HepG2 (cell line): Measurements from ENCODE around the gene ASGR1. TPM values are rescaled to one million over a fixed set of nuclear protein-coding genes. Genes with fewer than 3 reads are reported as not detected.

ENCODE experiments used
- ATAC-seq: fragments of 200-7000 bp; cut with Tn5 transposase; 3 replicates; pipeline ENCODE4 v1.9.1; 2020; ENCODE audit warnings: mild to moderate bottlenecking, moderate library complexity
- BruUV-seq: library from RNA; stranded (reverse); fragments of 400-500 nt; replicated peaks from 2 replicates; lab custom pipeline; 2021; lab: Mats Ljungman, UMichigan
- CTCF ChIA-PET: fragments of 300-600 bp; formaldehyde crosslinking; extraction: SDS; loops from one replicate; lab custom pipeline; 2021; ENCODE audit warnings: low total read pairs, inconsistent platforms, low intra/inter-chr PET ratio; lab: Yijun Ruan, JAX
- POLR2A ChIA-PET: fragments of 350-600 bp; sonication (Branson Sonifier 250); formaldehyde crosslinking; loops from one replicate; lab custom pipeline; 2020; ENCODE audit warnings: antibody characterized with exemption, inconsistent platforms; lab: Yijun Ruan, JAX
- DNase-seq: peaks from one replicate; pipeline ENCODE4 v3.0.0-alpha.2; 2015; ENCODE audit warnings: low spot score
- FAIRE-seq: peaks from 3 replicates; lab custom pipeline; 2011; peaks lifted over from hg19 to GRCh38; lab: Jason Lieb, UNC
- H2AFZ ChIP-seq: one replicate; pipeline ENCODE4 v1.6.1; 2011; ENCODE audit warnings: low read length, inconsistent platforms
- H3K27ac ChIP-seq: fragments of 300-600 bp; 3 replicates; pipeline ENCODE4 v1.8.0; 2011; ENCODE audit warnings: mixed run types, mild to moderate bottlenecking, mixed read lengths, low read length, inconsistent platforms; ENCODE audit not compliant: insufficient read depth; ENCODE audit errors: extremely low read length
- H3K27me3 ChIP-seq, 2 experiments: fragments of 200-600 bp in 1 of 2; 2 replicates in 1 of 2; 3 replicates in 1 of 2; pipeline versions ENCODE4 v1.6.0 to v1.8.0; 2011; ENCODE audit warnings: low read length in 2 of 2, mild to moderate bottlenecking in 2 of 2, moderate library complexity in 2 of 2, inconsistent platforms in 1 of 2; ENCODE audit not compliant: insufficient read depth in 2 of 2, control insufficient read depth in 1 of 2
- H3K36me3 ChIP-seq, 2 experiments: fragments of 200-600 bp in 1 of 2; replicated peaks in 1 of 2; 2 replicates in 1 of 2; 3 replicates in 1 of 2; pipeline versions ENCODE4 v1.5.1 to v1.8.0; 2011; ENCODE audit warnings: low read length in 2 of 2, inconsistent platforms in 1 of 2; ENCODE audit not compliant: insufficient read depth in 2 of 2, control insufficient read depth in 1 of 2
- H3K4me1 ChIP-seq: 2 replicates; pipeline ENCODE4 v1.5.1; 2012; ENCODE audit warnings: low read length, inconsistent platforms; ENCODE audit not compliant: insufficient read depth
- H3K4me2 ChIP-seq: 2 replicates; pipeline ENCODE4 v1.6.0; 2011; ENCODE audit warnings: low read depth, low read length, inconsistent platforms
- H3K4me3 ChIP-seq, 3 experiments: fragments of 200-600 bp in 1 of 3; sonication (generic), shearing (Covaris generic) in 1 of 3; replicated peaks in 1 of 3; 2 replicates each; pipeline ENCODE4 v1.5.1; 2011 to 2016; ENCODE audit warnings: low read length in 3 of 3, inconsistent platforms in 2 of 3, low read depth in 2 of 3, mild to moderate bottlenecking in 2 of 3, control low read depth in 1 of 3, mixed read lengths in 1 of 3; ENCODE audit not compliant: insufficient read depth in 1 of 3
- H3K79me2 ChIP-seq: one replicate; pipeline ENCODE4 v1.6.1; 2011; ENCODE audit warnings: low read length, inconsistent platforms; ENCODE audit not compliant: insufficient read depth
- H3K9ac ChIP-seq: 2 replicates; pipeline ENCODE4 v1.6.0; 2011; ENCODE audit warnings: mild to moderate bottlenecking, low read depth, low read length, inconsistent platforms; ENCODE audit not compliant: insufficient read depth
- H3K9me3 ChIP-seq: 2 replicates; pipeline ENCODE4 v1.5.1; 2012; ENCODE audit warnings: mild to moderate bottlenecking, low read length
- H4K20me1 ChIP-seq: 2 replicates; pipeline ENCODE4 v1.6.0; 2011; ENCODE audit warnings: inconsistent platforms, mild to moderate bottlenecking, low read length, moderate library complexity; ENCODE audit not compliant: insufficient read depth
- FLYWCH1 ChIP-seq: sonication (generic); formaldehyde crosslinking; IDR thresholded peaks from 2 replicates; pipeline ENCODE4 v1.8.1; 2023; ENCODE audit warnings: mild to moderate bottlenecking, missing genetic modification reagents
- HINFP ChIP-seq: sonication (generic); formaldehyde crosslinking; IDR thresholded peaks from 2 replicates; pipeline ENCODE4 v1.4.0; 2020; ENCODE audit warnings: low read depth, mild to moderate bottlenecking, missing genetic modification reagents
- LCORL ChIP-seq, 2 experiments: fragments of 450-650 bp in 1 of 2; sonication (generic) in 1 of 2; formaldehyde crosslinking in 1 of 2; IDR thresholded peaks; 2 replicates each; pipeline versions ENCODE4 v1.5.0 to v1.6.1; 2017 to 2020; ENCODE audit warnings: antibody characterized with exemption in 1 of 2, missing genetic modification reagents in 1 of 2
- MEF2D ChIP-seq: sonication (generic); formaldehyde crosslinking; IDR thresholded peaks from 2 replicates; pipeline ENCODE4 v1.5.1; 2020; ENCODE audit warnings: mild to moderate bottlenecking, missing genetic modification reagents
- NR2F2 ChIP-seq: IDR thresholded peaks from 2 replicates; pipeline ENCODE4 v1.6.1; 2012; ENCODE audit warnings: low read depth, inconsistent platforms, borderline replicate concordance
- RFXAP ChIP-seq: sonication (generic); formaldehyde crosslinking; IDR thresholded peaks from 2 replicates; pipeline ENCODE4 v1.4.0; 2020; ENCODE audit warnings: missing genetic modification reagents, borderline replicate concordance
- SOX5 ChIP-seq: IDR thresholded peaks from 2 replicates; pipeline ENCODE4 v1.6.1; 2016; ENCODE audit warnings: borderline replicate concordance
- TFAP4 ChIP-seq: sonication (generic); IDR thresholded peaks from 2 replicates; pipeline ENCODE4 v1.6.1; 2016; ENCODE audit warnings: low read depth, borderline replicate concordance
- ZNF101 ChIP-seq: sonication (generic); formaldehyde crosslinking; IDR thresholded peaks from 2 replicates; pipeline ENCODE4 v1.4.0; 2020; ENCODE audit warnings: mild to moderate bottlenecking, low read depth, missing genetic modification reagents, borderline replicate concordance
- ZNF142 ChIP-seq: sonication (generic); formaldehyde crosslinking; IDR thresholded peaks from 2 replicates; pipeline ENCODE4 v1.4.0; 2020; ENCODE audit warnings: missing genetic modification reagents
- ZNF263 ChIP-seq: sonication (generic); formaldehyde crosslinking; IDR thresholded peaks from 2 replicates; pipeline ENCODE4 v1.4.0; 2020; ENCODE audit warnings: missing genetic modification reagents
- ZNF441 ChIP-seq: sonication (generic); formaldehyde crosslinking; IDR thresholded peaks from 2 replicates; pipeline ENCODE4 v1.7.0; 2021; ENCODE audit warnings: missing genetic modification reagents, borderline replicate concordance
- ZNF446 ChIP-seq: sonication (generic); formaldehyde crosslinking; IDR thresholded peaks from 2 replicates; pipeline ENCODE4 v1.5.0; 2020; ENCODE audit warnings: mild to moderate bottlenecking, missing genetic modification reagents
- ZNF501 ChIP-seq: sonication (generic); formaldehyde crosslinking; IDR thresholded peaks from 2 replicates; pipeline ENCODE4 v1.5.1; 2020; ENCODE audit warnings: mild to moderate bottlenecking, moderate library complexity, missing genetic modification reagents
- ZNF782 ChIP-seq: sonication (generic); formaldehyde crosslinking; IDR thresholded peaks from 2 replicates; pipeline ENCODE4 v1.4.0; 2020; ENCODE audit warnings: missing genetic modification reagents, mild to moderate bottlenecking, borderline replicate concordance
- WGBS: methylation state at CpG from one replicate; pipeline ENCODE4 v1.1.6; 2017; ENCODE audit warnings: low lambda C conversion rate; 5-methylcytosine and 5-hydroxymethylcytosine counted together
- in situ Hi-C: cut with HindIII; loops from 2 replicates; pipeline ENCODE4 v1.10.0; 2017; ENCODE audit warnings: low pct_unique_long_range_greater_than_20kb; ENCODE audit not compliant: extremely low pct_ligation_motif_present
- intact Hi-C: fragments of 100-400 bp; cut with micrococcal nuclease; formaldehyde crosslinking; loops from one replicate; pipeline ENCODE4 v1.10.0; 2022; ENCODE audit not compliant: unreplicated experiment
- polyA plus RNA-seq, 8 experiments: library from polyadenylated mRNA; depleted of rRNA in 3 of 8; stranded (reverse) in 7 of 8; unstranded in 1 of 8; fragments of >200 nt; fragmentation: Illumina TruSeq in 4 of 8; extraction: Trizol in 4 of 8; gene quantifications; 2 replicates each; pipeline versions ENCODE4 v1.2.1 to v1.2.3, GENCODE V29; 2011 to 2016; ENCODE audit warnings: low read depth in 4 of 8, missing spikeins in 1 of 8, mixed read lengths in 1 of 8; ENCODE audit not compliant: insufficient read depth in 1 of 8
- total RNA-seq, 5 experiments: library from RNA; depleted of rRNA; stranded (reverse); fragments of >200 nt; fragmentation: Illumina TruSeq; extraction: Trizol; gene quantifications; 2 replicates each; pipeline ENCODE4 v1.2.3, GENCODE V29; 2016; ENCODE audit warnings: low read depth in 1 of 5

ASGR1 gene
- total and polyA plus RNA-seq, 2 of the 13 experiments (the other 11 are each of a cell fraction or from before 2014, with no cell fraction given): 353 to 796 TPM

- ChIA-PET POLR2A (interaction anchor here (0.6 to 6.8 kb wide), 23 partner anchors 10 to 183 kb away, joined by 3 to 140 read pairs (median 7); partner anchors contain the start of genes ASGR1, ASGR2, CTDNEP1 and DVL2), CTCF (no interaction called here)
- Histone ChIP-seq H3K4me3 (peak overlapping the region; percentile 73 to 93 (median 90)), H3K9me3 (no peaks in the 10 kb centered on the region), H3K36me3 (peaks cover 5 to 34% of the 10 kb centered on the region in 2 experiments; a peak in 4 of 5 replicates), H4K20me1 (peaks cover 10% of the 10 kb centered on the region; the same call in 1 of the 2 replicates), H3K4me2 (peak overlapping the region; percentile 99), H3K4me1 (peaks cover 67% of the 10 kb centered on the region), H3K27ac (peak overlapping the region; percentile 96), H2AFZ (peak overlapping the region; percentile 68), H3K27me3 (peaks cover 0 to 4% of the 10 kb centered on the region in 2 experiments; a peak in 2 of 5 replicates), H3K79me2 (peaks cover 14% of the 10 kb centered on the region), H3K9ac (peak overlapping the region; percentile 90)
- FAIRE-seq (no peak), ATAC-seq (no peak; the same call in 1 of the 3 replicates), DNase-seq (no peak)
- in situ Hi-C loops (loop anchor here (5.0 kb wide), 1 partner anchor 42 kb away; the partner anchor contains the start of gene ASGR1), intact Hi-C loops (no loop called here)
- no TSS peak for BruUV-seq
- 1% methylated on average over 11 of the region's 12 CpGs for WGBS
- TF ChIP-seq ZNF441 (0 out of 2 replicates have a peak, but pooled peaks have one; percentile 10), ZNF142 (CRISPR knock-in tag) (peak; percentile 15; the same call in 1 of the 2 replicates), NR2F2 (peak; percentile 10; the same call in 1 of the 2 replicates), ZNF501 (CRISPR knock-in tag) (0 out of 2 replicates have a peak, but pooled peaks have one; percentile 17), TFAP4 (no peak), RFXAP (0 out of 2 replicates have a peak, but pooled peaks have one; percentile 45), HINFP (no peak), ZNF101 (CRISPR knock-in tag) (no peak), ZNF263 (CRISPR knock-in tag) (peak; percentile 22; the same call in 1 of the 2 replicates), LCORL (IDR thresholded peaks at IDR 0.05) (no peak), LCORL (CRISPR knock-in tag; IDR thresholded peaks at IDR 0.05) (peak; percentile 14; the same call in 1 of the 2 replicates), FLYWCH1 (peak; percentile 30; the same call in 1 of the 2 replicates), ZNF782 (CRISPR knock-in tag) (no peak), MEF2D (peak; percentile 77; the same call in 1 of the 2 replicates), ZNF446 (CRISPR knock-in tag) (0 out of 2 replicates have a peak, but pooled peaks have one; percentile 2), SOX5 (CRISPR knock-in tag) (no peak)
These were observed 40.1 kb upstream of the ASGR1 start for GRCh38 chr17:7219229-7219811.
